ENCODE results near the gene HSPA4. TPM values are rescaled to one million over a fixed set of nuclear protein-coding genes. Genes with fewer than 3 reads are reported as not detected.

Gene HSPA4
- total RNA-seq, 1 donor from 2014 or later: 109 TPM

DNA sequence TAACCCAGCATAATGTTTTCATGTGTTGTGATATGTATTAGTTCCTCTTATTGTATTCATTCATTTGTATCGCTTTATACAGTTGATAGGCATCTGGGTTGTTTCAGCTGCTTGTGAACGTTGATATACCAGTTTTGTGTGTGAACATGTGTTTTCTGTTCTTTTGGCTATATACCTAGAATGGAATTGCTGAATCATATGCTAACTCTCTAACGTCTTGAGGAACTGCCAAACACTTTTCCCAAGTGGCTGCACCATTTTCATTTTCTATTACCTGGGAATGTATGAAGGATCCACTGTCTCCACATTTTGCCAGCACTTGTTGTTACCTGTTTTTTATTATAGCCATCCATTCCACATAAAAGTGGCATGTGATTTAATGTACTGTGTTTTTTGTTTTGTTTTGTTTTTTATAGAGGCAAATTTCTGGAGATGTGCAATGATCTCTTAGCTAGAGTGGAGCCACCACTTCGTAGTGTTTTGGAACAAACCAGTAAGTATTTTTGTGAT is 34.6 kb downstream of the HSPA4 start:
- intact Hi-C loops (cut with micrococcal nuclease): no loop called here

DNA sequence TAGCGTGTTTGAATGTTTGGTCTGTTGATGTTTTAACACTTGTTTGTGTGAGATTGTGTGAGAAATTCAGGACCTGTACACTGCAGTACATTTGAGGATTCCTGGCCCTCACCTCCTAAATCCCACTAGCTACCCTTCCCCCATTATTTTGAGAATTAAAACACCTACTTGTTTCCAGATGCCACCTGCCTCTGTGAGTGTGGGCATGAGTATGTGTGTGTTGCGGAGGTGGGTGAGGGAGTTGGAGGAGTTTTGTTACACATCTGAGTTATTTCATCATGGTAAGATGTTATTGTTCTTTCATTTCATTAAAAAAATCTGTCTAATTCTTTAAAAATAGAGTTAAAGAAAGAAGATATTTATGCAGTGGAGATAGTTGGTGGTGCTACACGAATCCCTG is 36.3 kb downstream of the HSPA4 start:
- intact Hi-C loops (cut with micrococcal nuclease): no loop called here

DNA sequence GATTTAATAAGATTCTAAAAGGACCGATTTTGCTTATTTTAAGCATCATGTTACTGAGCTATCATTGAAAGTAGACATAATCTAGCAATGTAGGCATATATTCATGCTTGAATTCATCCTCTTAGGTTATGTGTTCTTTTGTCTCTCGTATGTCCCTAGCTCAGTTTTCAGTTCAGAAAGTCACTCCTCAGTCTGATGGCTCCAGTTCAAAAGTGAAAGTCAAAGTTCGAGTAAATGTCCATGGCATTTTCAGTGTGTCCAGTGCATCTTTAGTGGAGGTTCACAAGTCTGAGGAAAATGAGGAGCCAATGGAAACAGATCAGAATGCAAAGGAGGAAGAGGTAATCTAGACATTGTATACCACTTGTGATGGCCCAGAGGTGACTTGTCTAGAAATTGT is 39.2 kb downstream of the HSPA4 start:
- intact Hi-C loops (cut with micrococcal nuclease): no loop called here

DNA sequence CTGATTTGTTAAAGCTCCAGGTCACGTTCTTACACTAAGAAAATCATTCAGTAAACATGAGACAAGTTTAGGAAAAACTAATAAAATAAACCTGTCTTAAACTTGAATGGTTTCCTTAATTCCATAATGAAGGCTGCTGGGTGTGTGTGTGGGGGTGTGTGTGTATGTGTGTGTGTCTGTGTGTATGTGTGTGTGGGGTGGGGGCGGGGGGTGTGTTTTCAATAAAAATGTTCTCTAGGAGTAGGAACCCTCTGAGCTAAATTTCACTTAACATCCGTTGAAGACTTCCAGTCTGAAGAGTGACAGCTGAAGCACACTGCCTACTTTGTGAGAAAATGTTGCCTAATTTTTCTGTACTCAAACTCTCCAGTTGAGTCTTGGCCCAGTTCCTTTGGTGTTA is 54.5 kb downstream of the HSPA4 start:
- intact Hi-C loops (cut with micrococcal nuclease): no loop called here

DNA sequence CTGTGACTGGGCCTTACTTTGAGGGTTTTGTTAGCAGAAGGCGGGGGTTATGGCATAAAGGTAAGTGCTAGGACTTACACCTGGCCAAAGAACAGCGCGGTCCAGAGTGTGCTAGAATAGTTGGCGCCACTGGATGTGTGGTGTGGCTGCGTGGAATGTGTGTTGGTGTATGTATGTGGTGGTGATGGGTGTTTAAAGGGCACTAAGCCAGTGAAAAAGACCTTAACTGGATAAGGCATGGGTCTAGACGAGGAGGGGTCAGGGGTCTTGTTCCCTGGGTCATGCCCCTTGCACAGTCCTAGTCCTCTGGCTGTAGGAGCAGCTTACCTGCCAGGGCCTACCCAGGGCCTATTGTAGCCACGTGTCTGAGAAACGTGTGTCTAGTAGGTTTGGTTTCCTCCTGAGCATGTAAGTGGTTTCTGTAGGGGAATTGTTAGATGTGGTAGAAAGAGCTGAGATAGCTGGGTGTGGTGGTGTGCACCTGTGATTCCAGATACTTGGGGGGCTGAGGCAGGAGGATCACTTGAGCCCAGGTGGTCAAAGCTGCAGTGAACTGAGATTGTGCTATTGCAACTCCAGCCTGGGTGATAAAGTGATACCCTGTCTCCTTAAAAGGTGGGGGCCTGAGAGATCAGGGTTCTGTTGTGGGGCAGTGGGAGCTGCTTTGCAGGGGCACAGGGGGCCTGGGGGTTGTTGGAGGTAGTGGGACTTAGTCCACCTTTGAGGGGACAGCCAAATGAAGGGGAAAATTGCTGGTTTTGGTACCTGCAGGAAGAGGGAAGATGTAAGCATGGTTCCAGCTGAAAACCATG is 55.2 kb downstream of the HSPA4 start:
- intact Hi-C loops (cut with micrococcal nuclease): no loop called here

DNA sequence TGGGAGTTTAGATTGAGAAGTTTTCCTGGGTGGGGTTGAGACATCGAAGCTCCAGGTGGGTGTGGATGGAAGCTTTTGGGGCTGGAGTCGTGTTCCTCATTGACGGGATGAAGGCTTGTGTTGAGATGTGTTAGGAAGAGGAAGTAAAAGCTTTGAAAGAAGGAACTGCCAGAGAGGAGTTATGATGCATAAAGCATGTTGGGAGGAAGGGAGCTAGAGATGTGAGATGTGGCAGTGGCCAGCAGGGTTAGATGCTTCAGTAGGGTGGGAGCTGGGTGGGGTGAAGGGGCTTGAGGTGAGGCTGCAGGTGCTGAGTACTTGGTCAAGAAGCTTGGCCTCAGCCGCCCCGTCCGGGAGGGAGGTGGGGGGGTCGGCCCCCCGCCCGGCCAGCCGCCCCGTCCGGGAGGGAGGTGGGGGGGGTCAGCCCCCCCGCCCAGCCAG is 56.7 kb downstream of the HSPA4 start:
- intact Hi-C loops (cut with micrococcal nuclease): no loop called here

DNA sequence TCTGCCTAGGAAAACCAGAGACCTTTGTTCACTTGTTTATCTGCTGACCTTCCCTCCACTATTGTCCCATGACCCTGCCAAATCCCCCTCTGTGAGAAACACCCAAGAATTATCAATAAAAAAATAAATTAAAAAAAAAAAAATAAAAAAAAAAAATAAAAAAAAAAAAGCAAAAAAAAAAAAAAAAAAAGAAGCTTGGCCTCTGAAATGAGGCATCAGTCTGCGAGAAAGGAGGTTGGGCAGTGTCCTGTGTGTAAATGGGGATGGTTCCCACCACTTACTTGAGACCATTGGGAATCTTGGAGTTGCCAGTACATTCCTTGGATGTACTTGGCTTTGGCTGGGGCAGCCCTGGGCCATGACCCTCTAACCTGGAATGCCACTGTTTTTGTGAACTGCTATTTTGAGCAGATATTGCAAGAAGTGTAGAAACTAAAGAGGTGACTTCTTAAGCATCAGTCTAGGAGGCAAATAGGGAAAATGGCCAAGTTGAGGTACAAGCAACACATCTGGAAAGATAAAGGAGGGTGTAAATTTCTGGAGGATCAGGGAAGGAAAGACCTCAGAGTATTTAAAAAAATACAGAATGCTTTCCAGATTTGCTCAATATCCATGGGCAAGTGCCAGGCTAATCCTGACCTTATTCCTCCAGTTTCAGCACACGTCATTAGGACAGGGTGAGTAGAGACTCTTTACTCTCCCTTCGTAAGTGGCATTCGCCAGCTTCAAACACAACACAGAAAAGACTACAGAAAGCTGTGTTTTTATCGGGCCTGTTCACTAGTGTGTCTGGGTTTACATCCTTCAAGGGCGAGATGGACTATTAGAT is 58.1 kb downstream of the HSPA4 start:
- intact Hi-C loops (cut with micrococcal nuclease): loop anchor here (2.0 to 5.0 kb wide), 4 partner anchors 135 to 835 kb away; no protein-coding TSS in a partner anchor

- intact Hi-C loops (cut with micrococcal nuclease): loop anchor here (1.0 to 5.0 kb wide), 9 partner anchors 81 to 834 kb away; no protein-coding TSS in a partner anchor
Measured at GRCh38 chr5:133110709-133111108, 58.9 kb downstream of the HSPA4 start.

DNA sequence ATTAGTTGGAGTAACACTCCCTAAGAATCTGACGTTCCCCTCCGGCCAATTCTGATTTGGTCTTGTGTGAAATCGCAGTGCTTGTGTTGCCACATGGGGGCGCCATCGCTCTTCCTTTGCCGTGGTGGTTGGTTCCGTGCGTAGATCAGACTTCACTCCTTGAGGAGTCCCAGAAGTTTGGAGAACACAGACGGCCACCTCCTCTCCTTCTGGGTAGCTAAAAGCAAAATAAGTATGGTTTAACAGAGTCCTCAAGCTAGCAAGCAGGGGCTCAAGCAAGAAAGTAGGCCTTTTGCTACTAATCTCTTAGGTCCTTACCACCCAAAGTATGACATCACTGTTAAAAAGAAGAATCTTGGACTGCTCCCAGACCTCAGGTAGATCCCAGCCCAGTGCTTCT is 59.5 kb downstream of the HSPA4 start:
- intact Hi-C loops (cut with micrococcal nuclease): loop anchor here (1.0 to 5.0 kb wide), 9 partner anchors 80 to 834 kb away; no protein-coding TSS in a partner anchor

- intact Hi-C loops (cut with micrococcal nuclease): loop anchor here (5.0 kb wide), 2 partner anchors 255 to 640 kb away; no protein-coding TSS in a partner anchor
Measured at GRCh38 chr5:133112026-133112660, 60.3 kb downstream of the HSPA4 start.

GRCh38 chr5:133113331-133114061 is 61.7 kb downstream of the HSPA4 start:
- intact Hi-C loops (cut with micrococcal nuclease): loop anchor here (5.0 kb wide), 2 partner anchors 254 to 639 kb away; no protein-coding TSS in a partner anchor

DNA sequence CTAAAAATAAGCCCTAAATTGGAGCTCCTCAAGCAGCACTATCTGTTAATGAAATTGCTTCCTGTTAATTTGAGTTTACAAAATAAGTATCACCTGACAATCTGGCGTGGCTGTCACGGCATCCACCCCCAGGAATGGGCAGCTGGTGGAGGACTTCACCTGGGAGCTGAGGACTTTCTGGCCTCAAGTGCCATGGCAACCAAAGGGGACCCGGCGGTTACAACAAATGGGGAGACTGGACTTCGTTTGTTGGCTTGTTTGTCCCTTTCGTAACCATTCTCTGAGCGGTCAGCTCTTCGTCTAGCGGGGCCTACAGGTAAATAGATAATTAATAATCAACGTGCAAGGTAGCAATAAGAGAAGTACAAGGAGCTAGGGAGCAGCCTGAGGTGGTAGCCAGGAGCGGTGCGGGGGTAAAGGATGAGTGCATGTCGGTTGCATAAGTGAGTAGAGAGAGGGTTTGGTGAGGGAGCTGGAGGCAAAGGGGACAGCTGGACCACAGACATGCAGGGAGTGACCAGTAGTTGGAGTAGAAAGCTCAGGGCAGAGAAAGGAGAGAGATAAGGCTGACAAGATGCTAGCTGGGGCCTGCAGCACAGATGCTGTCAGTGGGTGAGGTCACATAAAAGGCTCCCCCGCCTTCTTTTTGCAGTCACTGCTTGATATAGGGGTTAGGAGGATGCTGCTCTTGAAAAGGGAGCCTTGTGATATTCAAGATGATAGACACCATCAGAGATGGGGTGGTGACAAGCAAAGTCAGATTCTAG is 62.5 kb downstream of the HSPA4 start:
- intact Hi-C loops (cut with micrococcal nuclease): loop anchor here (5.0 kb wide), 2 partner anchors 253 to 638 kb away; no protein-coding TSS in a partner anchor

DNA sequence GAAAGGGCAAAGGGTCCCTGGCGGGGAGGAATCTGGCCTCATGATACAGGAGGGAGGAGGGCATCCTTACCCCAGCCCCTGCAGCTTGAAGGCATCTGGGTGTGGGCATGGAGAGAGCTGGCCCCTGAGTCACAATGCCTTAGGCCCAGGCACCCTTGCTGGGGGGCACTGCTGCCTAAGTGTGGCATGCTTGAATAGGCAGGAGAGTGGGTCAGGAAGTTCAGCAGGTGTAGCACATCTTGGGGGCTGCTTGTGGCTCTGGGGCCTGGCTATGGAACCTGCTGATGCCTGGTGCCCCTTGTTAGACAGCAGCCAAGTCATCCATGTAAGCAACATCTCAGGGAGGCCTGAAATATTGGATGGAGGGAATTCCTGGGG is 63.1 kb downstream of the HSPA4 start:
- intact Hi-C loops (cut with micrococcal nuclease): loop anchor here (5.0 kb wide), 2 partner anchors 252 to 637 kb away; no protein-coding TSS in a partner anchor

DNA sequence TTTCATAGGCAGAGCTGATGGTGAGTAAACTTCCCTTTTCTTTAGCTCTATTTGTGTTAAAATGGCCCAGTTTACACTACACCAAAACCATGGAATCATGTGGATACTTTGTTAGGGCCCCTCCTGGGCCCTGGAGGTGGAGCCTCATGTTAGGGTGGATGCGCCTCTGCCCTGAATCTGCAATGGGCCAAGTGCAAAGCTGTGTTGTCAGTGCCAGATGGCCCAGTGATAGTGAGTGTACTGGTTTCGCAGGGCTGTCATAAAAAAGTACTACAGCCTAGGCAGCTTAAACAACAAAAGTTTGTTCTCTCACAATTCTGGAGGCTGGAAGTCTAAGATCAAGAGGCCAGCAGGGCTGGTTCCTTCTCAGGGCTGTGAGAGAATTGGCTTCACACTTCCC is 64.8 kb downstream of the HSPA4 start:
- intact Hi-C loops (cut with micrococcal nuclease): no loop called here

DNA sequence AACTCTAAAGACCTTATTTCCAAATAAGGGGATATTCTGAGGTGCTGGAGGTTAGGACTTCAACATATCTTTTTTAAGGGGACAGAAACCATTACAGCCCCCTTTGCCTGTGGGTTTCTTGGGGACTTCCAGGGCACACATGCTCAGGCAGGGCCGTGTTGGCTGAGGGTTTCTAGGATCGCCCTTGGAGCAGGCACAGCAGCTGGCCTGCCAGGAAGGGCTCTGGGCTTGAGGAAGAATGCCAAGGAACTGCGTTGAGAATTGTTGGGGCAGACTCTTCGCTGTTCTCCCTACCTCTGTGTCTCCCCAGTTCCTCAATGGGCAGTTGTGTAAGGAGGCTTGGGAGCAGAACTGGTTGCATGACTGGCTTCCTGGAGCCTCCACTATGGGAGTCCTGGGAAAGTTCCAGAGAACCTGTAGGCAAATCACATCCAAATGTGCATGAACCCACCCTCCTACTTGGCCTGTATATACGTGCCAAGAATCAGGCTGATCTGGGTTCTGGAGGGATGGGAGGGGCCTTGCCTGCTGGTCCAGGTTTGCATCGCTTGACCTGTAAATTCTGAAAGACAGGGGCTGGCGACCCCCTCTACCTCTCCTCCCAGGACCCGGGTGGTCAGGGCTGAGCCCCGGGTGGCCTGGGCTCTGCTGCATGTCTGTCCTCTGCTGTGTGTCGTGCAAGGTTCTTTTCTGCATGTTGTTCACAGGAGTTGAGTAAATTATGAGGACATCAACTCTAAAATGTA is 65.5 kb downstream of the HSPA4 start:
- intact Hi-C loops (cut with micrococcal nuclease): no loop called here

GRCh38 chr5:133117912-133118445 is 66.2 kb downstream of the HSPA4 start:
- intact Hi-C loops (cut with micrococcal nuclease): no loop called here

GRCh38 chr5:133118741-133119140 is 66.9 kb downstream of the HSPA4 start:
- intact Hi-C loops (cut with micrococcal nuclease): no loop called here

DNA sequence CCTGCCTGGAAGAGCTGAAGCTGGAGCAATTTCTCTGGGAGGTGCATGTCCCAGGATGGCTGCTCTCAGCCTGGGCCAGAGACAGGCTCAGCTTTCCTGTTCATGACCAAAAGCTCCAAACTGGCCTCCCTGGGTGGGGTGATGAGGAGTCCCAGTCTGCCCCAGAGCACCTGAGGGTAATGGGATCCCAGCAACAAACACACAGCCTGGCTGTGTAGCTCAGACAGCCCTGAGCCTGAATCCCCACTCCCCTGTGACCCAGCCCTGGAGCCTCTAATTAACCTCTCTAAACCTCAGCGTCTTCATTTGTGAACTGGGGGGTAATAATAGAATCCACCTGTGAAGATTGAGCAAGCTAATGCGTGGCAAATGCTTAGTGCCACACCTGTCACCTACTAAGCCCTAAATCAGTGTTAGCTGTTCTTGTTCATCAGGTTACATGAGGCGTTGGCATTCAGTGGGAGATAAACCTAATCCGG is 67.5 kb downstream of the HSPA4 start:
- intact Hi-C loops (cut with micrococcal nuclease): no loop called here
